Mucosa of gallbladder (tissue), 1 donor: ENCODE data around the gene SEMA4D. TPM values are rescaled to one million over a fixed set of nuclear protein-coding genes. Genes with fewer than 3 reads are reported as not detected.

Experiments
- DNase-seq: peaks from one replicate; pipeline ENCODE4 v3.0.0-alpha.2; 2020; ENCODE audit warnings: low spot score
- total RNA-seq: library from RNA; stranded (reverse); gene quantifications from one replicate; pipeline ENCODE4 v1.2.1, GENCODE V29; 2021
- donor health status: DM: no; HTN: no; CAD: no.

SEMA4D gene
- total RNA-seq, 1 donor from 2014 or later: 66.2 TPM

- DNase-seq: no peak
These were observed 31.5 kb upstream of the SEMA4D start for GRCh38 chr9:89529243-89530035.

GRCh38 chr9:89528540-89528939 lies 30.6 kb upstream of the SEMA4D start:
- DNase-seq: peak; percentile 55

GRCh38 chr9:89528131-89528530 lies 30.2 kb upstream of the SEMA4D start:
- DNase-seq: no peak

- DNase-seq: peak; percentile 53
These were observed 29.2 kb upstream of the SEMA4D start for GRCh38 chr9:89527084-89527483.

- DNase-seq: no peak
These were observed 28.8 kb upstream of the SEMA4D start for GRCh38 chr9:89526667-89527066.

GRCh38 chr9:89525446-89526374 lies 27.8 kb upstream of the SEMA4D start:
- peak; percentile 73 for DNase-seq

- no peak for DNase-seq
These were observed 27.1 kb upstream of the SEMA4D start for GRCh38 chr9:89524963-89525362.

GRCh38 chr9:89523948-89524347 lies 26.0 kb upstream of the SEMA4D start:
- no peak for DNase-seq

GRCh38 chr9:89522959-89523285 lies 25.0 kb upstream of the SEMA4D start:
- DNase-seq: no peak

GRCh38 chr9:89522261-89522958 lies 24.5 kb upstream of the SEMA4D start:
- peak; percentile 51 for DNase-seq

GRCh38 chr9:89519366-89519805 lies 21.5 kb upstream of the SEMA4D start:
- peak; percentile 82 for DNase-seq

GRCh38 chr9:89518466-89519365 lies 20.8 kb upstream of the SEMA4D start:
- DNase-seq: no peak

GRCh38 chr9:89515416-89515815 lies 17.5 kb upstream of the SEMA4D start:
- DNase-seq: no peak

- DNase-seq: no peak
These were observed 17.0 kb upstream of the SEMA4D start for GRCh38 chr9:89514956-89515355.

- DNase-seq: no peak
These were observed 16.4 kb upstream of the SEMA4D start for GRCh38 chr9:89514337-89514736.

GRCh38 chr9:89513837-89514236 lies 15.9 kb upstream of the SEMA4D start:
- no peak for DNase-seq

- no peak for DNase-seq
These were observed 14.5 kb upstream of the SEMA4D start for GRCh38 chr9:89512382-89512781.

- no peak for DNase-seq
These were observed 11.2 kb upstream of the SEMA4D start for GRCh38 chr9:89508951-89509615.

GRCh38 chr9:89505911-89506310 lies 8.0 kb upstream of the SEMA4D start:
- no peak for DNase-seq

GRCh38 chr9:89505048-89505447 lies 7.1 kb upstream of the SEMA4D start:
- no peak for DNase-seq

- no peak for DNase-seq
These were observed 4.8 kb upstream of the SEMA4D start for GRCh38 chr9:89502671-89503070.
